H9 (cell line): ENCODE measurements around the gene ZNF646. TPM values are rescaled to one million over a fixed set of nuclear protein-coding genes. Genes with fewer than 3 reads are reported as not detected.

Experiments used
- DNase-seq: peaks from one replicate; pipeline ENCODE4 v3.0.0-alpha.2; 2017
- H2AFZ ChIP-seq: one replicate; pipeline ENCODE4 v1.6.1; 2013; ENCODE audit warnings: mild to moderate bottlenecking, low read length, control low read depth, moderate library complexity
- H2AK5ac ChIP-seq: 2 replicates; pipeline ENCODE4 v1.6.1; 2013; ENCODE audit warnings: low read length, control low read depth, mixed read lengths; ENCODE audit not compliant: insufficient read length
- H2BK120ac ChIP-seq: one replicate; pipeline ENCODE4 v1.6.1; 2013; ENCODE audit warnings: low read depth, mild to moderate bottlenecking, low read length, control low read depth, inconsistent platforms; ENCODE audit not compliant: poor library complexity, severe bottlenecking
- H2BK12ac ChIP-seq: 2 replicates; pipeline ENCODE4 v1.6.1; 2013; ENCODE audit warnings: low read length, control low read depth, mixed read lengths, low read depth; ENCODE audit not compliant: insufficient read length
- H2BK15ac ChIP-seq: 2 replicates; pipeline ENCODE4 v1.6.1; 2013; ENCODE audit warnings: low read depth, low read length, control low read depth
- H2BK20ac ChIP-seq: one replicate; pipeline ENCODE4 v1.6.1; 2013; ENCODE audit warnings: low read depth, mild to moderate bottlenecking, low read length, control low read depth, inconsistent platforms; ENCODE audit not compliant: poor library complexity, severe bottlenecking
- H2BK5ac ChIP-seq: 2 replicates; pipeline ENCODE4 v1.6.1; 2013; ENCODE audit warnings: low read length, control low read depth, mixed read lengths; ENCODE audit not compliant: insufficient read length
- H3K14ac ChIP-seq: 2 replicates; pipeline ENCODE4 v1.6.1; 2013; ENCODE audit warnings: low read length, control low read depth; ENCODE audit not compliant: insufficient read depth
- H3K18ac ChIP-seq: 2 replicates; pipeline ENCODE4 v1.6.1; 2013; ENCODE audit warnings: low read depth, mild to moderate bottlenecking, mixed read lengths, low read length, control low read depth; ENCODE audit not compliant: insufficient read length
- H3K23ac ChIP-seq: 2 replicates; pipeline ENCODE4 v1.6.1; 2013; ENCODE audit warnings: low read length, control low read depth, mixed read lengths, low read depth; ENCODE audit not compliant: insufficient read length
- H3K23me2 ChIP-seq: 2 replicates; pipeline ENCODE4 v1.6.1; 2013; ENCODE audit warnings: low read depth, mild to moderate bottlenecking, mixed read lengths, low read length, control low read depth; ENCODE audit not compliant: insufficient read length, poor library complexity, severe bottlenecking
- H3K27ac ChIP-seq: 2 replicates; pipeline ENCODE4 v1.5.1; 2013; ENCODE audit warnings: low read length, control low read depth, mixed read lengths, low read depth; ENCODE audit not compliant: insufficient read length
- H3K27me3 ChIP-seq: 2 replicates; pipeline ENCODE4 v1.6.1; 2013; ENCODE audit warnings: low read length, control low read depth, inconsistent platforms; ENCODE audit not compliant: insufficient read depth
- H3K4ac ChIP-seq: 2 replicates; pipeline ENCODE4 v1.6.1; 2013; ENCODE audit warnings: low read depth, mild to moderate bottlenecking, control low read depth, inconsistent platforms, low read length, moderate library complexity
- H3K4me1 ChIP-seq: 2 replicates; pipeline ENCODE4 v1.6.1; 2013; ENCODE audit warnings: low read length, control low read depth, inconsistent platforms; ENCODE audit not compliant: insufficient read depth
- H3K4me2 ChIP-seq: 2 replicates; pipeline ENCODE4 v1.6.1; 2013; ENCODE audit warnings: low read length, control low read depth, mixed read lengths; ENCODE audit not compliant: insufficient read length, insufficient read depth
- H3K56ac ChIP-seq: 2 replicates; pipeline ENCODE4 v1.6.1; 2013; ENCODE audit warnings: low read depth, mild to moderate bottlenecking, mixed read lengths, low read length, control low read depth; ENCODE audit not compliant: insufficient read length
- H3K79me1 ChIP-seq: 2 replicates; pipeline ENCODE4 v1.6.1; 2013; ENCODE audit warnings: low read depth, mild to moderate bottlenecking, moderate library complexity, low read length, control low read depth, inconsistent platforms; ENCODE audit not compliant: insufficient read depth, poor library complexity, severe bottlenecking
- H3K79me2 ChIP-seq: 2 replicates; pipeline ENCODE4 v1.6.1; 2013; ENCODE audit warnings: low read length, control low read depth, inconsistent platforms; ENCODE audit not compliant: insufficient read depth
- H3K9ac ChIP-seq: 2 replicates; pipeline ENCODE4 v1.6.1; 2013; ENCODE audit warnings: low read length, control low read depth, mixed read lengths; ENCODE audit not compliant: insufficient read length; ENCODE audit errors: extremely low read depth
- H3K9me3 ChIP-seq: one replicate; pipeline ENCODE4 v1.6.1; 2013; ENCODE audit warnings: low read depth, low read length, inconsistent platforms; ENCODE audit not compliant: control insufficient read depth
- H3T11ph ChIP-seq: one replicate; pipeline ENCODE4 v1.6.1; 2013; ENCODE audit warnings: mild to moderate bottlenecking, low read length, control low read depth, inconsistent platforms
- H4K20me1 ChIP-seq: one replicate; pipeline ENCODE4 v1.6.1; 2013; ENCODE audit not compliant: control insufficient read depth, insufficient read length, insufficient read depth
- H4K5ac ChIP-seq: 2 replicates; pipeline ENCODE4 v1.6.1; 2013; ENCODE audit warnings: low read depth, mild to moderate bottlenecking, mixed read lengths, low read length, control low read depth; ENCODE audit not compliant: insufficient read length
- H4K8ac ChIP-seq: replicated peaks from 2 replicates; pipeline ENCODE4 v1.6.1; 2013; ENCODE audit warnings: low read length, control low read depth, mixed read lengths, low read depth; ENCODE audit not compliant: insufficient read length
- H4K91ac ChIP-seq: 2 replicates; pipeline ENCODE4 v1.6.1; 2013; ENCODE audit warnings: low read depth, mild to moderate bottlenecking, moderate library complexity, mixed read lengths, low read length, control low read depth; ENCODE audit not compliant: insufficient read length
- H3K27ac Mint-ChIP-seq, 3 experiments: 2 replicates in 2 of 3; 3 replicates in 1 of 3; pipeline ENCODE4 v1.8.0; 2020 to 2021; ENCODE audit warnings: mixed read lengths in 3 of 3, mild to moderate bottlenecking in 1 of 3, moderate library complexity in 1 of 3
- H3K27me3 Mint-ChIP-seq: 2 replicates; pipeline ENCODE4 v1.8.0; 2021; ENCODE audit warnings: low read depth, mild to moderate bottlenecking, moderate library complexity, mixed read lengths
- H3K36me3 Mint-ChIP-seq, 3 experiments: 2 replicates in 2 of 3; 3 replicates in 1 of 3; pipeline ENCODE4 v1.8.0; 2020 to 2021; ENCODE audit warnings: low read depth in 3 of 3, mixed read lengths in 3 of 3; ENCODE audit not compliant: insufficient read depth in 1 of 3
- H3K4me1 Mint-ChIP-seq, 2 experiments: 2 replicates each; pipeline ENCODE4 v1.8.0; 2020; ENCODE audit warnings: mixed read lengths in 2 of 2
- H3K4me3 Mint-ChIP-seq, 2 experiments: 2 replicates in 1 of 2; 3 replicates in 1 of 2; pipeline ENCODE4 v1.8.0; 2020 to 2021; ENCODE audit warnings: mild to moderate bottlenecking in 2 of 2, mixed read lengths in 2 of 2, moderate library complexity in 1 of 2
- H3K9me3 Mint-ChIP-seq, 2 experiments: 2 replicates in 1 of 2; 3 replicates in 1 of 2; pipeline ENCODE4 v1.8.0; 2020; ENCODE audit warnings: mild to moderate bottlenecking in 2 of 2, mixed read lengths in 2 of 2, moderate library complexity in 1 of 2
- WGBS: extraction: QIAGEN DNeasy Blood & Tissue Kit; methylation state at CpG from one replicate; pipeline ENCODE4 v1.1.7; 2013; ENCODE audit warnings: missing lambda C conversion rate, low lambda C conversion rate, mixed read lengths; ENCODE audit not compliant: insufficient read length; ENCODE audit errors: extremely low coverage; 5-methylcytosine and 5-hydroxymethylcytosine counted together
- total RNA-seq: library from RNA; stranded (reverse); gene quantifications from 2 replicates; pipeline ENCODE4 v1.2.1, GENCODE V29; 2021
- TF ChIP-seq, protein P1 (sequence below): fragments of 200-600 bp; sonication (generic); conservative IDR thresholded peaks from 3 replicates; pipeline ENCODE4 v1.8.0; 2021; ENCODE audit warnings: antibody characterized with exemption, mild to moderate bottlenecking

ZNF646 gene
- total RNA-seq, 1 experiment from 2014 or later = 29.2 TPM

- Histone ChIP-seq H3K27ac (no peak overlapping the region), H4K5ac (no peak overlapping the region), H3K23me2 (peaks cover 8% of the 10 kb centered on the region), H3T11ph (no peak overlapping the region), H3K18ac (no peak overlapping the region), H4K91ac (no peak overlapping the region), H3K4me2 (no peak overlapping the region), H3K4me1 (no peaks in the 10 kb centered on the region), H3K14ac (no peak overlapping the region), H3K79me1 (no peaks in the 10 kb centered on the region), H3K56ac (no peak overlapping the region), H3K23ac (no peak overlapping the region), H2BK5ac (no peak overlapping the region), H2BK20ac (no peak overlapping the region), H3K27me3 (no peaks in the 10 kb centered on the region; the same call in 1 of the 2 replicates), H2AFZ (no peak overlapping the region), H4K8ac (no peak overlapping the region), H2BK15ac (no peak overlapping the region), H3K9ac (no peak overlapping the region), H2BK12ac (no peak overlapping the region), H2AK5ac (no peak overlapping the region), H2BK120ac (no peak overlapping the region), H3K79me2 (no peaks in the 10 kb centered on the region; the same call in 1 of the 2 replicates), H3K4ac (no peak overlapping the region), H3K9me3 (no peaks in the 10 kb centered on the region), H4K20me1 (no peaks in the 10 kb centered on the region)
- H3K27me3 Mint-ChIP-seq = peaks cover 9% of the 10 kb centered on the region
- no peak overlapping the region for H3K27ac Mint-ChIP-seq
- peaks cover 12 to 15% (median 12%) of the 10 kb centered on the region in 3 experiments for H3K36me3 Mint-ChIP-seq
- H3K9me3 Mint-ChIP-seq = peaks cover 2 to 4% of the 10 kb centered on the region in 2 experiments; a peak in 3 of 5 replicates
- H3K4me3 Mint-ChIP-seq = no peak overlapping the region
- no CpG with 5 or more reads among the region's 33 CpGs for WGBS
- DNase-seq = peak; percentile 89
- TF ChIP-seq, protein P1, sequence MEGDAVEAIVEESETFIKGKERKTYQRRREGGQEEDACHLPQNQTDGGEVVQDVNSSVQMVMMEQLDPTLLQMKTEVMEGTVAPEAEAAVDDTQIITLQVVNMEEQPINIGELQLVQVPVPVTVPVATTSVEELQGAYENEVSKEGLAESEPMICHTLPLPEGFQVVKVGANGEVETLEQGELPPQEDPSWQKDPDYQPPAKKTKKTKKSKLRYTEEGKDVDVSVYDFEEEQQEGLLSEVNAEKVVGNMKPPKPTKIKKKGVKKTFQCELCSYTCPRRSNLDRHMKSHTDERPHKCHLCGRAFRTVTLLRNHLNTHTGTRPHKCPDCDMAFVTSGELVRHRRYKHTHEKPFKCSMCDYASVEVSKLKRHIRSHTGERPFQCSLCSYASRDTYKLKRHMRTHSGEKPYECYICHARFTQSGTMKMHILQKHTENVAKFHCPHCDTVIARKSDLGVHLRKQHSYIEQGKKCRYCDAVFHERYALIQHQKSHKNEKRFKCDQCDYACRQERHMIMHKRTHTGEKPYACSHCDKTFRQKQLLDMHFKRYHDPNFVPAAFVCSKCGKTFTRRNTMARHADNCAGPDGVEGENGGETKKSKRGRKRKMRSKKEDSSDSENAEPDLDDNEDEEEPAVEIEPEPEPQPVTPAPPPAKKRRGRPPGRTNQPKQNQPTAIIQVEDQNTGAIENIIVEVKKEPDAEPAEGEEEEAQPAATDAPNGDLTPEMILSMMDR = peak; percentile 79
- H3K4me1 Mint-ChIP-seq = peaks cover 9 to 14% of the 10 kb centered on the region in 2 experiments
Observed at GRCh38 chr16:31105677-31106213, 31.5 kb downstream of the ZNF646 start.
